GDM1 (cell line): ENCODE data around the gene MACROD2.
"Not testable (repeated sequence)": the region's sequence is repeated elsewhere in the genome, so short reads cannot be mapped to it uniquely, and the experiment has no call there.

ENCODE experiments used
- DNase-seq: peaks from one replicate; lab custom pipeline; 2025; lab: John Stamatoyannopoulos, UW

Gene MACROD2

GRCh38 chr20:15362849-15363248, 1367.5 kb downstream of the MACROD2 start:
- DNase-seq: no peak

GRCh38 chr20:15364781-15365180, 1369.5 kb downstream of the MACROD2 start:
- no peak for DNase-seq

DNA sequence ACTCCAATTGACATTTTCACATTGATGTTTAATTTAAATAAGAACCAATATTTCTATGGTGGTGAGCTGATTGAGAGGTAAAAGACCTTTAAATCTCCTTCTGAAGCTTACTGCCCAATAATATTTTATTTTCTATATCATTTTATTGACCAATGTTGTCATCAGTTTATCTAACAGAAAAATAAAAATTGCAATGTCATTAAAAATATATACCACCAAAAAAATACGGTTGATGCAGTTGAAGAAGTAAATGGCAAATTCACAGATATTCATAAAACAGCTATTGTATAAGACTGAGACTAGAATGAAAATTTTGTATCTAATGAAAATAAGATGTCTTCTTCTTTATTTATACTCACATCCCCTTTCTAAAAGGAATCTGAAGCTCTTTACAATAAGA, 1375.1 kb downstream of the MACROD2 start:
- DNase-seq: no peak

GRCh38 chr20:15374682-15375081, 1379.4 kb downstream of the MACROD2 start:
- no peak for DNase-seq

- no peak for DNase-seq
These were observed 1380.5 kb downstream of the MACROD2 start for GRCh38 chr20:15375836-15376235.

GRCh38 chr20:15377603-15378002, 1382.3 kb downstream of the MACROD2 start:
- DNase-seq: not testable (repeated sequence)

DNA sequence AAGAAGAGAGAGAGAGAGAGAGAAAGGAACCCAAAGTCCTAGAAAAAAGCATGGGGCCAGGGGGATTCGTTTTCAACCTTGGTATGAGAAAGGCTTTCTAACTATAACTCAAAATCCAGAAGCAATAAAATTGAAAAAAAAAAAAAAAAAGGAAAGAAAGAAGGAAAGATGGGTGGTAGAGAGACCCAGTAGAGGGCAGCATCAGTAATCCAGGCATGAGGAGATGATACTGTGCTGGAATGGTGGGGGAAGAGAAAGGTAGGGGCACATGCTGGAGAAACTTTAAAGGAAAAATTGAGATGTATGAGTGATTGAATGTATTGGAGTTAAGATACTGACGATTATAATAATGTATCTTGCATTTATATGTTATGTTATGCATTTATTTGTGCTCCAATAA, 1382.8 kb downstream of the MACROD2 start:
- DNase-seq: no peak

- DNase-seq: no peak
These were observed 1384.5 kb downstream of the MACROD2 start for GRCh38 chr20:15379681-15380296.

- DNase-seq: no peak
These were observed 1385.5 kb downstream of the MACROD2 start for GRCh38 chr20:15380770-15381169.

DNA sequence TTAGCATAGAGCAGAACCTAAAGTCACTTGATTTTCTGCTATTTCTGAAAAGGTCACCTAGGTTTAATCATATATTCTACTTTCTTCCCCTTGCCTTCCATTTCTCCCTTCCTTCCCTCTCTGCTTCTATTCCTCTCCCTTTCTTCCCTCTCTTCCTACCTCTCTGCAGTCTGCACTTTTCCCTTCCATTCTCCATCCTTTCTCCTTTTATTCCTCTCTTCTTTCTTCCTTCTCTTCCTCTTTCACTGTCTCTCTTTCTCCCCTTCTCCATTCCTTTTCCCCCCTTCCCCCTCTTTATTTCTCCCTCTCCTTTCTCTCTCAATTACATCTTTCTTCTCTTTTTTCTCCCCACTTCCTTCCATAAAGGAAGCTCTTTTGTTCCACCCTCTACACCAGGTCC, 1391.9 kb downstream of the MACROD2 start:
- no peak for DNase-seq

GRCh38 chr20:15395457-15395856, 1400.1 kb downstream of the MACROD2 start:
- DNase-seq: no peak

GRCh38 chr20:15396026-15396425, 1400.7 kb downstream of the MACROD2 start:
- DNase-seq: no peak

GRCh38 chr20:15396900-15397299, 1401.6 kb downstream of the MACROD2 start:
- no peak for DNase-seq

DNA sequence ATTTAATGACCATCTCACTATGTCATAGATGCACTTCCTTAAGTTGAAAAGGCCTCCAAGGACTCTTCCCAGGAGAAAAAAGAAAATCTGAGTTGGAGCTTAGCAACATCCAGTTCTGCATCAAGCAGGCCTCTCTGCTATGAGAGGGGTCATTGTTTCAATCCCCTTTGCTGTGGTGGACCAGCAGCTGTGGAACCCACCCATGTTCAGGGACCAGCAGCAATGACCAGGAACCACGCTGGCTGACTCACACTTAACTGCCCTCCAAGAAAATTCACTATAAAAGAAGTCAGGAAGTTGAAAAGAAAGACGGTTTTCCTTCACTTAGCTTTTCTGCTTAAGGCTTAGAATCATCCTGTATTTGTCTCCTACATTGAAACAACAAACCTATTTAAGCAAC, 1404.5 kb downstream of the MACROD2 start:
- DNase-seq: no peak

- DNase-seq: no peak
These were observed 1410.8 kb downstream of the MACROD2 start for GRCh38 chr20:15406072-15406471.

GRCh38 chr20:15411781-15412180, 1416.5 kb downstream of the MACROD2 start:
- DNase-seq: no peak

DNA sequence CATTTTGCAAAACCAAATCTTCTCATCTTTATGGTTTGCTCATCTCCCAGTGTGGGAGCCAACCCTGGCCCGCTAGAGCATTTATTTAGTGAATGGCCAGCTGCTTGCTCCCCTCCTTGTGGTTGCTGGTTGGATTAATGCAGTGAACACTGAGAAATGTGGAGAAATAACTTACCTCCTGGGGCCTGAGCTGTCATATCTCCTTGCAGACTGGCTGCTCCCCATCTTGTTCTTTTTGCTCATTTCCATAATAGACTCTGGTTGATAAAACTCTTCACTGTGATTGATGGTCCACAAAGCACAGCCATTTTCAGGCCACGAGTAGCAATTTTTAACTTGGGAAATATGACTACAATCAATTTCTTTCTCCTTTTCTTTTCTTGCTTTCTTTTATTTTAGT, 1420.6 kb downstream of the MACROD2 start:
- DNase-seq: no peak

- no peak for DNase-seq
These were observed 1424.5 kb downstream of the MACROD2 start for GRCh38 chr20:15419856-15420255.

DNA sequence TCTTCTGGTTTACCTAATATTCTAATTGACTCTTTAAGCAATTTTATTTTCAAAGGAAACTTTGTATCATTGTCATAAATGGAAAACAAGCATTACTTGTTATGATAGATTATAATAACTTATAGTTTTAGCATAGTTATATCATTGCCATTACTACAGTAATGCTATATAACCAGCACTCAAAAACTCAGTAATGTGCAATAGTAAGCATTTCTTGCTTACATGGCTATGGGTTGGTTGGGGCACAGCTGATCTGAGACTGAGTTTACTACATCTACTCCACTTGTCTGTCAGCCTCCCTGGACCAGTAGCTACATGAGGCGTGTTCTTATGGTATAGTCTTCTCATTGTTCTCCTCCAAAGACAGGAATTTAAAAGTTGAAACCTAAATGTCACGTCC, 1427.7 kb downstream of the MACROD2 start:
- no peak for DNase-seq

- DNase-seq: no peak
These were observed 1444.2 kb downstream of the MACROD2 start for GRCh38 chr20:15439551-15439950.

GRCh38 chr20:15440049-15440820, 1444.9 kb downstream of the MACROD2 start:
- DNase-seq: no peak

GRCh38 chr20:15445056-15445840, 1449.9 kb downstream of the MACROD2 start:
- no peak for DNase-seq

DNA sequence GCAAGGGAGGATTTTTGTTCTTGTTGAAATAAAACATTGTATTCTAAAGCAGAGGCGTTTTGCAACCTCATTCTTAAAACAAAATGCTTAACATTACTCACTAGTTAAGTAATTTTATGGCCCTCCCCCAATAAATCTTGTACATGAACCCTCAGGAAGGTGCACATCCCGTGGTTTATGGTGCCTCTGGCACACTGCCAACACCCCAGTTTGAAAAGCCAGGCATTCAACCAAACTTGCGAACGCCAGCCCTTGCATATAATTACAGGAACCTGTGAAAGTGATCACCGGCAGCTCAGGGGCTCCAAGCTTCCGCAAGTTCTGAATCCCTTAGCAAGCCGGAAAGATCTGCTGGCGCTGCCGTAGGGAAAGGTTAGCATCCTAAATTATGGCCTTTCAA, 1451.1 kb downstream of the MACROD2 start:
- DNase-seq: no peak
